Natural killer cell (primary cell): Measurements from ENCODE around the gene TSPYL1. TPM values are rescaled to one million over a fixed set of nuclear protein-coding genes. Genes with fewer than 3 reads are reported as not detected.

ENCODE experiments used
- ATAC-seq, 3 donors: fragments of 150-1000 bp in 2 of 3; fragments of 200-7000 bp in 1 of 3; cut with Tn5 transposase; 1 replicate in 1 of 3; 2 replicates in 2 of 3; pipeline ENCODE4 v1.10.0; 2021; ENCODE audit warnings: mild to moderate bottlenecking in 2 of 3, moderate library complexity in 2 of 3
- DNase-seq, 2 donors: peaks; one replicate each; pipeline versions ENCODE4 v3.0.0 to v3.0.0-alpha.2; 2013 to 2021; ENCODE audit warnings: mixed read lengths in 1 of 2
- H3K27ac ChIP-seq: one replicate; pipeline ENCODE4 v1.5.1; 2013; ENCODE audit warnings: mild to moderate bottlenecking, low read length
- H3K27me3 ChIP-seq: one replicate; pipeline ENCODE4 v1.6.1; 2013; ENCODE audit warnings: low read length; ENCODE audit not compliant: control insufficient read depth, insufficient read depth
- H3K36me3 ChIP-seq: one replicate; pipeline ENCODE4 v1.6.1; 2013; ENCODE audit warnings: low read length; ENCODE audit not compliant: control insufficient read depth, insufficient read depth
- H3K4me1 ChIP-seq: one replicate; pipeline ENCODE4 v1.6.1; 2013; ENCODE audit warnings: low read length; ENCODE audit not compliant: control insufficient read depth, insufficient read depth
- H3K4me3 ChIP-seq: one replicate; pipeline ENCODE4 v1.5.1; 2013; ENCODE audit warnings: low read length
- H3K9me3 ChIP-seq: one replicate; pipeline ENCODE4 v1.6.1; 2013; ENCODE audit warnings: low read length; ENCODE audit not compliant: control insufficient read depth, insufficient read depth
- H3K27ac Mint-ChIP-seq, 2 donors: one replicate each; pipeline ENCODE4 v1.8.0; 2022; ENCODE audit warnings: mild to moderate bottlenecking in 2 of 2, mixed read lengths in 2 of 2, moderate library complexity in 1 of 2
- H3K27me3 Mint-ChIP-seq, 2 donors: one replicate each; pipeline ENCODE4 v1.8.0; 2022; ENCODE audit warnings: low read depth in 2 of 2, mixed read lengths in 2 of 2
- H3K36me3 Mint-ChIP-seq: one replicate; pipeline ENCODE4 v1.8.0; 2022; ENCODE audit warnings: mixed read lengths
- H3K4me1 Mint-ChIP-seq, 2 donors: one replicate each; pipeline ENCODE4 v1.8.0; 2022; ENCODE audit warnings: mixed read lengths in 2 of 2
- H3K4me3 Mint-ChIP-seq: one replicate; pipeline ENCODE4 v1.8.0; 2022; ENCODE audit warnings: mild to moderate bottlenecking, moderate library complexity, mixed read lengths
- H3K9me3 Mint-ChIP-seq, 2 donors: one replicate each; pipeline ENCODE4 v1.8.0; 2022; ENCODE audit warnings: mixed read lengths in 2 of 2
- CTCF ChIP-seq: fragments of 200-600 bp; IDR thresholded peaks from one replicate; pipeline ENCODE4 v1.8.0; 2022; ENCODE audit warnings: antibody characterized with exemption
- WGBS: methylation state at CpG from one replicate; pipeline ENCODE4 v1.1.7; 2013; ENCODE audit warnings: missing lambda C conversion rate; ENCODE audit not compliant: insufficient coverage; 5-methylcytosine and 5-hydroxymethylcytosine counted together
- intact Hi-C: fragments of 100-400 bp; cut with micrococcal nuclease; formaldehyde crosslinking; loops from one replicate; pipeline ENCODE4 v1.14.2; 2022
- total RNA-seq, 4 donors: library from RNA; stranded (reverse); fragments of 120-200 nt in 1 of 4; gene quantifications; one replicate each; pipeline versions ENCODE4 v1.2.3 to v1.2.4, GENCODE V29; 2013 to 2022

The TSPYL1 gene
- total RNA-seq, 3 donors from 2014 or later (not counting 1 experiment from before 2014, with no cell fraction given) = 134 to 143 (median 142) TPM

- WGBS = 96% methylated on average over 2 of the region's 2 CpGs
- H3K27ac Mint-ChIP-seq = no peak overlapping the region
Measured at GRCh38 chr6:116238083-116238482, 41.6 kb downstream of the TSPYL1 start.

GRCh38 chr6:116234689-116235088, 45.0 kb downstream of the TSPYL1 start:
- no peak for TF ChIP-seq CTCF
- Histone ChIP-seq H3K36me3 (peaks cover 23% of the 10 kb centered on the region), H3K4me3 (no peak overlapping the region), H3K27me3 (no peaks in the 10 kb centered on the region), H3K9me3 (no peaks in the 10 kb centered on the region), H3K4me1 (no peaks in the 10 kb centered on the region), H3K27ac (no peak overlapping the region)
- DNase-seq (no peak), ATAC-seq (no peak)
- H3K9me3 Mint-ChIP-seq = no peaks in the 10 kb centered on the region
- intact Hi-C loops = no loop called here
- no peak overlapping the region for H3K4me3 Mint-ChIP-seq
- H3K27ac Mint-ChIP-seq = no peak overlapping the region
- no peaks in the 10 kb centered on the region for H3K4me1 Mint-ChIP-seq
- WGBS = 82% methylated on average over 3 of the region's 3 CpGs
- H3K27me3 Mint-ChIP-seq = no peaks in the 10 kb centered on the region
- no peaks in the 10 kb centered on the region for H3K36me3 Mint-ChIP-seq

More at GRCh38 chr6:116238083-116238482, 41.6 kb downstream of the TSPYL1 start:
- no peak overlapping the region for H3K4me3 Mint-ChIP-seq
- H3K4me1 Mint-ChIP-seq = no peaks in the 10 kb centered on the region
- no peaks in the 10 kb centered on the region for H3K9me3 Mint-ChIP-seq
- Histone ChIP-seq H3K36me3 (peaks cover 29% of the 10 kb centered on the region), H3K4me1 (no peaks in the 10 kb centered on the region), H3K9me3 (no peaks in the 10 kb centered on the region), H3K27me3 (no peaks in the 10 kb centered on the region), H3K27ac (no peak overlapping the region), H3K4me3 (no peak overlapping the region)
- ATAC-seq (no peak), DNase-seq (no peak)
- no peak for TF ChIP-seq CTCF
- intact Hi-C loops = no loop called here
- no peaks in the 10 kb centered on the region for H3K36me3 Mint-ChIP-seq
- no peaks in the 10 kb centered on the region for H3K27me3 Mint-ChIP-seq

- no peaks in the 10 kb centered on the region for H3K36me3 ChIP-seq
- no peak overlapping the region for H3K27ac ChIP-seq
- H3K4me3 ChIP-seq = no peak overlapping the region
- 96% methylated on average over 17 of the region's 17 CpGs for WGBS
- TF ChIP-seq CTCF = no peak
- no peak for ATAC-seq
- H3K36me3 Mint-ChIP-seq = no peaks in the 10 kb centered on the region
- no peaks in the 10 kb centered on the region for H3K4me1 Mint-ChIP-seq
- H3K9me3 ChIP-seq = no peaks in the 10 kb centered on the region
- H3K9me3 Mint-ChIP-seq = no peaks in the 10 kb centered on the region
- no peak overlapping the region for H3K27ac Mint-ChIP-seq
- peak in 1 of 2 donors; percentile 18 for DNase-seq
- no peaks in the 10 kb centered on the region for H3K27me3 Mint-ChIP-seq
- H3K4me3 Mint-ChIP-seq = no peak overlapping the region
- intact Hi-C loops = no loop called here
- H3K27me3 ChIP-seq = no peaks in the 10 kb centered on the region
- H3K4me1 ChIP-seq = no peaks in the 10 kb centered on the region
Measured at GRCh38 chr6:116229287-116229913, 50.3 kb downstream of the TSPYL1 start.

Other genes with a start within 250 kb of the TSPYL1 start
- gene FRK, start 219.0 kb downstream of the TSPYL1 start, total RNA-seq = not detected
- gene NT5DC1, start 179.1 kb downstream of the TSPYL1 start, total RNA-seq = 10 to 100 TPM; 19.1 to 29.4 (median 20.5) TPM
- not detected for gene COL10A1, start 153.8 kb downstream of the TSPYL1 start, total RNA-seq
- gene TSPYL4, start 25.9 kb downstream of the TSPYL1 start, total RNA-seq = 10 to 100 TPM; 21.5 to 36.8 (median 26.5) TPM
- gene DSE, start 91.0 kb upstream of the TSPYL1 start, total RNA-seq = 1 to 10 TPM; 7.4 to 9.6 (median 7.6) TPM
- 10 to 100 TPM in 2 of 3 donors, 1 to 10 TPM in 1; 7.9 to 20.6 (median 12.3) TPM for gene CALHM6, start 181.4 kb upstream of the TSPYL1 start, total RNA-seq
- under 1 TPM in 2 of 3 donors, not detected in 1; 0.05 TPM for gene CALHM5, start 231.7 kb upstream of the TSPYL1 start, total RNA-seq